Activated naive CD8-positive, alpha-beta T cell treated with anti-CD3 and anti-CD28 coated beads for 36 hours (primary cell): Measurements from ENCODE around the gene COBL. TPM values are rescaled to one million over a fixed set of nuclear protein-coding genes. Genes with fewer than 3 reads are reported as not detected.

Experiments used
- DNase-seq: peaks from one replicate; pipeline ENCODE4 v3.0.0; 2021
- H3K27ac Mint-ChIP-seq: one replicate; pipeline ENCODE4 v1.8.0; 2022; ENCODE audit warnings: mild to moderate bottlenecking, moderate library complexity, mixed read lengths
- H3K27me3 Mint-ChIP-seq: one replicate; pipeline ENCODE4 v1.8.0; 2022; ENCODE audit warnings: mild to moderate bottlenecking, mixed read lengths
- H3K36me3 Mint-ChIP-seq: one replicate; pipeline ENCODE4 v1.8.0; 2021; ENCODE audit warnings: mild to moderate bottlenecking, mixed read lengths
- H3K4me1 Mint-ChIP-seq: one replicate; pipeline ENCODE4 v1.8.0; 2021; ENCODE audit warnings: mixed read lengths
- H3K4me3 Mint-ChIP-seq: one replicate; pipeline ENCODE4 v1.8.0; 2022; ENCODE audit warnings: mild to moderate bottlenecking, moderate library complexity, mixed read lengths
- H3K9me3 Mint-ChIP-seq: one replicate; pipeline ENCODE4 v1.8.0; 2022; ENCODE audit warnings: mixed read lengths
- total RNA-seq, 2 experiments: library from RNA; stranded (reverse); gene quantifications; one replicate each; pipeline ENCODE4 v1.2.3, GENCODE V29; 2021

Gene COBL
- total RNA-seq, 2 experiments from 2014 or later, result not detected

DNA sequence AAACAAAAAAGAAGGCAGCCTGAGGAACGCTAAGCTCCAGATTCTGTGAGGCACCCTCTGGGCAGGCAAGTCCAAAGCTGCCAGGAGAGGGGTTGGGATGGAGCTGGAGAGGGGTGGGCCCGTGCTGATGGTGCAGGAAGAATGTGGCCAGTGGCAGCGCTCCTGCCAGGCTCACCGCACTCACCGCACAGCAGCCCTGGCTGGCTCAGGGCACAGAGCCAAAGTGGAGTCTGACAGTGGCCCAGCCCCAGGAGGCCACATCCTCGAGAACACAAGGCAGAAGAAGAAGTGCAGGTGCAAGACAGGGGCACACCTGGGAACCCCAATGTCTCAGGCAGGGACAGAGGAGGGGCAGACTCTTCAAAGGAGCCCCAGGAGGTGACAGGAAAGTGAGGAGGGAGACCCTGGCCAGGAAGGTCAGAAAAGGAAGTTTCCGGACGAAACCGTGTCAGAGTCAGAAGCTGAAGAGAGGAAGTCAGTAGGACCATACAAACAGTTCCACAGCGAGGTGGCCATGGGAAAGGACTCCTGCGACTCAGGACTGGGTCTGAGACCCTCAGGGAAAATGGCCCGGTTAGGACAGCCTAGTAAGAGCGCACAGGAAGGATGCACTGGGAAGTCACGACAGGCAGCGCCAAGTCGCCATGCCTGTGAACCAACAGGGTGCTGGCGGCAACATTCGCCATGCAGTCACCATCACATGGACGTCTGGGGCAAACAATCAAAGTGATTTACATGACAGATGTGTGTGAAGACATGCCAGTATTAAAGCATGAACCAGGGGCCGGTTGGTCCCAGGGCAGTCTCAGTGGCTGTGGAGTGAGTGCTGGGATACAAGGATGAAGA, 54.4 kb downstream of the COBL start:
- Mint-ChIP-seq H3K9me3 (no peaks in the 10 kb centered on the region), H3K27me3 (peaks cover 10% of the 10 kb centered on the region), H3K36me3 (no peaks in the 10 kb centered on the region), H3K4me1 (no peaks in the 10 kb centered on the region), H3K4me3 (no peak overlapping the region), H3K27ac (no peak overlapping the region)
- DNase-seq, result no peak

DNA sequence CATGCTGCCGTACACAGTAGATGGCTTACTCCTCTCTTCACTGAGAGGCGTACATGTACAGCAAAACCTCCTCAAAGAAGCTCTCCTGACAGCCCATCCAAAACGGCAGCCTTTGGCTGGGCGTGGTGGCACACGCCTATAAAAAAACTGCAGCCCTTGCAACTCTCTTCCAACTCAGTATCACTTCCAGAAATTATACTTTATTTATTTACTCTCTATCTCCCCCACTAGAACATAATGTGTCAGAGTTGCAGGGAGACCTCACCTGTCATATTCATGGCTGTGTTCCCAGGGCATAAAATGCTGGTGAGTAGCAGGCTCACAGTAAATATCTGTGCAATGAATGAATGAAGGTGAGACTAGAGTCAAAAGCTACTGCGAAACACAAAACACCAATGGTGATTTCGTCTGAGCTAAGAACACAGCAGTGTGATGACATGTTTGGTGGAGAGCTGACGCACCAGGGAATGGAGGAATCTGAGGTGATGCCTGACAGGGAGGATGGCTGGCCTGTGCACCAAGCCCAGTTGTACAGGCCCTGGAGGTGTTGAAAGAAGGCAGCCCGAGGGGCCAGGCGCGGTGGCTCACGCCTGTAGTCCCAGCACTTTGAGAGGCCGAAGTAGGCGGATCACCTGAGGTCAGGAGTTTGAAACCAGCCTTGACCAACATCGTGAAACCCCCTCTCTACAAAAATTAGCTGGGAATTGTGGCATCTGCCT, 55.3 kb downstream of the COBL start:
- peaks cover 12% of the 10 kb centered on the region for H3K27me3 Mint-ChIP-seq
- no peaks in the 10 kb centered on the region for H3K36me3 Mint-ChIP-seq
- no peak overlapping the region for H3K27ac Mint-ChIP-seq
- DNase-seq, result no peak
- H3K4me1 Mint-ChIP-seq, result no peaks in the 10 kb centered on the region
- H3K4me3 Mint-ChIP-seq, result no peak overlapping the region
- no peaks in the 10 kb centered on the region for H3K9me3 Mint-ChIP-seq

DNA sequence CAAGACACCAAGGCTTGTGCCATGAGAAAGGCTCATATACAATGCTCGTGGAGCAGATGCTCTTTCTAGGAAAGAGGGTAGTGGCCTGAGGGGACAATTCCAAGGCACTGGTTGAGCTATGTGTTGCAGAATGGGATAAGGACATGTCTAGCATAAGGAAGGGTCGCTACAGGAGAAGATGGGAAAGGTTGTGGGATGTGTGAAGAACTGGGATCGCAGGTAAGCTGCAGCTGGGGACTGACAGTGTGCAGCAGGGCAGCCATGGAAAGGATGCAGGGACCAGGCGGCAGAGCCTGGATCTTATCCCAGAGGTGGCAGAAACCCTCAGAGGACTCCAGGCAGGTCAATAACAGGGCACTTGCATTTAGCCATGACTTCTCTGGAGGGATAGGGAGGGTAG, 56.1 kb downstream of the COBL start:
- Mint-ChIP-seq H3K4me3 (no peak overlapping the region), H3K36me3 (no peaks in the 10 kb centered on the region)

DNA sequence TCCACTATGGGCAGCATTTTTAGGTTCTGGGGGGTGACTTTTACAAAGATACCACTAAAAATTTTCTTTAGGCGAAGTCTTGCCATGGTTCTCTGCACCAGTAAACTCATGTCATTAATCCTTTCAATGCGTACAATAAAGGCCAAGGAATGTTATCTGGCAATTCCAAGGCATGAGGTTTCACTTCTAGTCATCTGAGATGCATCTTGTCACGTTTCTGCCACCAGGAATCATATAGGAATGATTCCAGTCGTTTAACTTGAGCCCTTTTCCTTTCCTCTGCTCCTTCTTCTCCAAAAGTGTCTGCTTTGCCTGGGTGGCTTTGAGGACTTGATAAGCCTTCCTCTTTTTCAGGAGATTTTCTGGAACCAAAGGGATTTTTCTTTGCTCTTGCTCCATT, 56.8 kb downstream of the COBL start:
- no peak overlapping the region for H3K27ac Mint-ChIP-seq
- no peak for DNase-seq
- H3K36me3 Mint-ChIP-seq, result no peaks in the 10 kb centered on the region
- H3K4me3 Mint-ChIP-seq, result no peak overlapping the region
- peaks cover 12% of the 10 kb centered on the region for H3K27me3 Mint-ChIP-seq
- no peaks in the 10 kb centered on the region for H3K4me1 Mint-ChIP-seq
- no peaks in the 10 kb centered on the region for H3K9me3 Mint-ChIP-seq

More for the DNA sequence above, 56.1 kb downstream of the COBL start:
- Mint-ChIP-seq H3K4me1 (no peaks in the 10 kb centered on the region), H3K27ac (no peak overlapping the region), H3K27me3 (peaks cover 12% of the 10 kb centered on the region), H3K9me3 (no peaks in the 10 kb centered on the region)
- DNase-seq, result no peak

DNA sequence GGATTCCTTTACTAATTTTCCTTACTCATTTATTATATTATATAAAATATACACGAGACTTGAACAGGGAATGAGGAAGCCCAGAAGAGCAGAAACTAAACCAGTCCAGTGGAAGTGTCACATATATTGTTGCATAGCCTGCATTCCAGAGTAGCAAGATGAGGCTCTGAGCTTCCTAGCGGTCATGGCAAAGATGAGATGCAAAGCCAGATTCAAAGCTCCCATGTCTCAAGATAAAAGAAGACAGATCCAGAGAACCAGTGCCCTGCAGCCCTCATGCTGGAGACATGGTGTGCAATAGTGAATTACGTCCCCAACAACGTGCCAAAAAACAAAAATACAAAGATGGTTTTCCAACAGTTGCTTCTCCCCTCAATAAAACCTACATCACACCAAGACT, 59.7 kb downstream of the COBL start:
- no peaks in the 10 kb centered on the region for H3K9me3 Mint-ChIP-seq
- H3K27me3 Mint-ChIP-seq, result peaks cover 7% of the 10 kb centered on the region
- no peak for DNase-seq
- no peaks in the 10 kb centered on the region for H3K36me3 Mint-ChIP-seq
- H3K4me3 Mint-ChIP-seq, result no peak overlapping the region
- no peak overlapping the region for H3K27ac Mint-ChIP-seq
- H3K4me1 Mint-ChIP-seq, result no peaks in the 10 kb centered on the region

DNA sequence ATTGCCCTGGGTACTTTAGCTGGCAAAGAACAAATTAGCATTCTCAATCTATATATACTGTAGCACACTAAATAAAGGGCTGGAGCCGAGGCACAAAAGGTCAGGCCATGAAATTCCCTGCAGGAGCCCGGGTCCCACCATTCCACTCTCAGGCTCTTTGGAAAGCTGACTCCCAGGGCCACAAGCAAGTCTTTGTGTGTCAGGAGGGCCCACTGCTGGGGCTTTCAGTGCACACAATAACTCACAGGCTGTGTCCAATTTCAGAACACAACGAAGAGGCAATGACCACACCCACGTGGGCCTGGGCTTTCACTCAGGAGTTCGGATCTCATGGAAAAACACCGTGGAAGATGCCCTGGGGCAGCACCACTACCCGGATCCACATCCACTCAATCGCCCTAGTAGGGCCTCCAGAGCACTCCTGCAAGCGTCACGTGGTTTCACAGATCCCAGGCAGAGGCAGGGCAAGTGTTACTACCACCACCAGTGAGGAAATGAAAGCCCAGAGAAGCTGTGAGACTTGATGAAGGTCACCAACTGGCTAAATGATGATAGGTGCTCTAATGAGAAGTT, 60.3 kb downstream of the COBL start:
- Mint-ChIP-seq H3K4me1 (no peaks in the 10 kb centered on the region), H3K4me3 (no peak overlapping the region), H3K27me3 (peaks cover 6% of the 10 kb centered on the region), H3K27ac (no peak overlapping the region), H3K36me3 (no peaks in the 10 kb centered on the region), H3K9me3 (no peaks in the 10 kb centered on the region)
- no peak for DNase-seq

DNA sequence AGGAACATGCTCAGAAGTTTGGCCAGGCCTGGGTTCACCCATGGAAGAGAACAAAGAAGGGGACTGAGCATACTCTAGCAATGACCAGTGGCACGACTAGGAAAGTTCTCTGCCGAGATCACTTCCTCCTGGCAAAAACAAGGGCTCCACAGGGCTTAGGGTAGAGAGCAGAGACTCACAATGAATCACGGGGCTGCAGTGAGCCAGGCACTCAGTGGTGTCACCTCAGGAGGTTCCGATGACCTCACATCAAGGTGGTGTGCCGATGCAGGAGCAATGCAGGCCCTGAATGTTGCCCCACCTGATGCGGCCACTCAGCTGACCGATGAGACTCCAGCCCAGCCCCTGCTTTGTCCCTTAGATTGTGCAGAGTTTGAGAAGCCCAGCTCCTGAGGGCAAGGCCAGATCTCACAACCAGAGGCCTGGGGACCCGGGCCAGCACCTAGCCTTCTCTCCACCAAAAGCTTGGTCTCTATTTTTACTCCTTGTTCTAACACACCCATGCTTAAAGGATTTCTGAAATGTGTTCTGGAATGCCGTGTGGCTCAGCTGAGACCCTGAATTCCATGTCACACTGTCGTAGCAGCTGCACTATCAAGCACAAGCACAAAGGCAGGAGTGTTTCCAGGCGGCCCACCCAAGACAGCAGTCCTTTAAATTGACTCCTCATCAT, 60.9 kb downstream of the COBL start:
- H3K4me1 Mint-ChIP-seq, result no peaks in the 10 kb centered on the region
- H3K36me3 Mint-ChIP-seq, result no peaks in the 10 kb centered on the region
- H3K27me3 Mint-ChIP-seq, result peaks cover 3% of the 10 kb centered on the region
- no peak overlapping the region for H3K4me3 Mint-ChIP-seq
- no peak for DNase-seq
- no peaks in the 10 kb centered on the region for H3K9me3 Mint-ChIP-seq
- no peak overlapping the region for H3K27ac Mint-ChIP-seq

DNA sequence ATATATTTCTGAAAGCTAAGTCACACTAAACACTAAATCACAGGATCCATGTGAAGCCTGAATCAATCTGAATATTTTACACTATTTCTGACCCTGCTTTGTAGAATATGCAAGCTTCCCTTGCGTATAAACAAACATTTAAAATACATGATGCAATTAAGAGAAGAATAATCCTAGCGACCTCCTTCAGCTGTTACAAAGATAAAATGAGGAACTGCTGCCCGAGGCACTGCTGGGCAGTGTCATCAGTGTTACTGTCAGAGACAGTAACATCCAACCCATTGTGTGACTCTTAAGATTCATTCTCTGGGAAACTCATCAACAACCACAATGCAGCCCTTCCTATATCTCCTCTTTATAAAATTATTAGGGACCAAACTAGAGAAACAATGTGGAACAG, 61.6 kb downstream of the COBL start:
- no peak overlapping the region for H3K27ac Mint-ChIP-seq
- no peaks in the 10 kb centered on the region for H3K36me3 Mint-ChIP-seq
- H3K4me1 Mint-ChIP-seq, result no peaks in the 10 kb centered on the region
- no peak overlapping the region for H3K4me3 Mint-ChIP-seq
- no peaks in the 10 kb centered on the region for H3K9me3 Mint-ChIP-seq
- H3K27me3 Mint-ChIP-seq, result peaks cover 3% of the 10 kb centered on the region
- no peak for DNase-seq

DNA sequence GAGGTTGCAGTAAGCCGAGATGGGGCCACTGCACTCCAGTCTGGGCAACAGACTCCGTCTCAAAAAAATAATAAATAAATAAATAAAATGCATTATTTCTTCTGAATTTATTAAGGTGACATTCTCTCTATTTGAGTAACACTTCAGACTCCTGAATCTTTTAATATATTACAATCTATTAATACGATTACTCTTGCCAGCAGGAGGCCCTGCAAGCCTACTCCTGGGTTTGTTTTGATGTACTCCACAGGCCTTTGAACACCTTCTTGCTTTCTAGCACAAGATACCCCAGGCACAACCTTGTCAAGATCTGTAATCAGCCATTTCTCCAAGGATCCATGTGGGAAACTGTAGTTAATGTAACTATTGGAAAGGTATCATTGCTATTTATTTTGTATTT, 63.5 kb downstream of the COBL start:
- Mint-ChIP-seq H3K4me3 (no peak overlapping the region), H3K4me1 (no peaks in the 10 kb centered on the region), H3K9me3 (no peaks in the 10 kb centered on the region), H3K36me3 (no peaks in the 10 kb centered on the region), H3K27ac (no peak overlapping the region), H3K27me3 (peaks cover 3% of the 10 kb centered on the region)
- no peak for DNase-seq

DNA sequence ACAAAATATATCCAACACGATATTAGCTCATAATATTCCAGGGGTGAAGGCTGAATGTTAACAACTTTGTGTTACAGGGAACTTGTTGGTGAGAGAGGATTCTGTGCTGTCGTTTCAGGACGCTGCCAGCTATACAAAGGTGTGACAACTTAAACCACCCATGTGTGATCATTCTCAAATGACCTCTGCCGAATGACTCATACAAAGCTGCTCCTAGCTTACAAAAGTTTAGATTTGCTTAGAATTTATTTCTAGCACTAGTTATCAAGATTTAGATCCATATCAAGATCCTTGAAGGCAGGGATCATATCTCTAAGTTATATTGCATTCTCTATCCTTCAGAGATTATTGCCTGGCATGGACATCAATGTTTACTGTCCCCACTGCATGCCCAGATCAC, 65.3 kb downstream of the COBL start:
- no peaks in the 10 kb centered on the region for H3K4me1 Mint-ChIP-seq
- no peak for DNase-seq
- H3K27me3 Mint-ChIP-seq, result no peaks in the 10 kb centered on the region
- no peak overlapping the region for H3K27ac Mint-ChIP-seq
- H3K9me3 Mint-ChIP-seq, result no peaks in the 10 kb centered on the region
- no peak overlapping the region for H3K4me3 Mint-ChIP-seq
- H3K36me3 Mint-ChIP-seq, result no peaks in the 10 kb centered on the region

DNA sequence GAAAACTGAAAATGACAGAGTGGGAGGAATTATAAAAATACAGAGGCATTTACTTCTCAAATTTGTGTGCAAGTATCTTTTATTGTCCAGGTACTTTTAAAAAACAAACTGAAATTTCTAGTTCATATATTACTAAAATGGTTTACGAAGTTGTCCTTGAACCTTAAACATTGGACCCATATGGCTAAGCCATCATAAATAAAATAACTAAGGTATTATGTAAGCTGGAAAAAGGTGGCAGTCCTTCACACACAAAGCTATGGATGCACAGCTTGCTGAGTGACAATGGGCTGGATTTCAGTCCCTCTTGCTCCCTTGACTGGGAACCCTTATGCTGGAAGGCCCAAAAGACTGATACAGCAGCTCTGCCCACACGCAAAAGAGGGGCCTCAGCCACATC, 66.1 kb downstream of the COBL start:
- Mint-ChIP-seq H3K36me3 (no peaks in the 10 kb centered on the region), H3K4me1 (no peaks in the 10 kb centered on the region), H3K9me3 (no peaks in the 10 kb centered on the region), H3K27me3 (no peaks in the 10 kb centered on the region), H3K27ac (no peak overlapping the region), H3K4me3 (no peak overlapping the region)
- no peak for DNase-seq

DNA sequence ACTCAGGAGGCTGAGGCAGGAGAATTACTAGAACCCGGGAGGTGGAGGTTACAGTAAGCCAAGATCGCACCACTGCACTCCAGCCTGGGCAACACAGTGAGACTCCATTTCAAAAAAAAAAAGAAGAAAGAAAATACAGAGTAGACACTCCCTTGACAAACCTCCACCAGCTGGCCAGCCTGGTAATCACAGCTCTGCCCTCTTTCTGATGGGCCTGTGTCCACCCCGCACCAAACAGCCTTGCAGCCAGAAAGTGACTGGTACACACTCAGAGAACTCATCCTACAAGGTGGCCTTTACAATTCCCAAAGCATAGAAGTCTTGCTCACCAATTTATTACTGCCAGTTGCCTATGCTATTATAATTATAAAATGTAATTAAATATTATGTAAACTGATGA, 66.6 kb downstream of the COBL start:
- Mint-ChIP-seq H3K27ac (no peak overlapping the region), H3K9me3 (no peaks in the 10 kb centered on the region), H3K4me3 (no peak overlapping the region), H3K36me3 (no peaks in the 10 kb centered on the region), H3K4me1 (no peaks in the 10 kb centered on the region), H3K27me3 (no peaks in the 10 kb centered on the region)
- no peak for DNase-seq

DNA sequence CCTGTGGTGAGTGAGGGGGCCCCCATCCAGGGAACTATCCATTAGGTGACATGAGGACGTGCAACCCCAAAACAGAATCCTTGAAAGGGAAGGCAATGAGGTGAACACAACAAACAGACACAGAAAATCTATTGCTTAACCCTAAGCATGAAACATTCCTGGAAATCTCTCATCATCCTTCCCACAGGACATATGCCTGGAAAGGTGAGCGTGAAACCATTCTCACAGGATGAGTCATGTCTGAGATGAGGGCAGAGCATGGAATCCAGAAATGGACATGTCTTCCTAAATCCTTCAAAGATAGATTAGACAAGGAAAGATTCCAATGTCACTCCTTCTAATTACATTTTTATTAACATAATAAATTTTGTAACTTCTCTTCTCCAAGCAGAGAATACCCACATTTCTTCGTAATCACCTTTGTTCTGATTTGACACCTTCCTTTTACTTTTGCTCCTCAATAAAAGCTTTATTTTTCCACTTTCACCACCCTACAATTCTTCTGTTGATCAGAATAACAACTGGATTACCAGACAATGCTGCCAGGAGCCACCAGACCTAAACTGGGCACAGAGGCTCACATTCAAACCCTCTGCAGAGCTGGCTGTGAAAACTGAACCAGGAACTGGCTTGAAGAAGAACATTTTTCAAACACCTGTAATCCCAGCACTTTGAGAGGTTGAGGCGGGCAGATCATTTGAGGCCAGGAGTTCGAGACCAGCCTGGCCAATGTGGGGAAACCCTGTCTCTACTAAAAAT, 67.2 kb downstream of the COBL start:
- no peak for DNase-seq
- no peak overlapping the region for H3K27ac Mint-ChIP-seq
- no peak overlapping the region for H3K4me3 Mint-ChIP-seq
- no peaks in the 10 kb centered on the region for H3K4me1 Mint-ChIP-seq
- no peaks in the 10 kb centered on the region for H3K36me3 Mint-ChIP-seq
- H3K9me3 Mint-ChIP-seq, result no peaks in the 10 kb centered on the region
- H3K27me3 Mint-ChIP-seq, result no peaks in the 10 kb centered on the region

DNA sequence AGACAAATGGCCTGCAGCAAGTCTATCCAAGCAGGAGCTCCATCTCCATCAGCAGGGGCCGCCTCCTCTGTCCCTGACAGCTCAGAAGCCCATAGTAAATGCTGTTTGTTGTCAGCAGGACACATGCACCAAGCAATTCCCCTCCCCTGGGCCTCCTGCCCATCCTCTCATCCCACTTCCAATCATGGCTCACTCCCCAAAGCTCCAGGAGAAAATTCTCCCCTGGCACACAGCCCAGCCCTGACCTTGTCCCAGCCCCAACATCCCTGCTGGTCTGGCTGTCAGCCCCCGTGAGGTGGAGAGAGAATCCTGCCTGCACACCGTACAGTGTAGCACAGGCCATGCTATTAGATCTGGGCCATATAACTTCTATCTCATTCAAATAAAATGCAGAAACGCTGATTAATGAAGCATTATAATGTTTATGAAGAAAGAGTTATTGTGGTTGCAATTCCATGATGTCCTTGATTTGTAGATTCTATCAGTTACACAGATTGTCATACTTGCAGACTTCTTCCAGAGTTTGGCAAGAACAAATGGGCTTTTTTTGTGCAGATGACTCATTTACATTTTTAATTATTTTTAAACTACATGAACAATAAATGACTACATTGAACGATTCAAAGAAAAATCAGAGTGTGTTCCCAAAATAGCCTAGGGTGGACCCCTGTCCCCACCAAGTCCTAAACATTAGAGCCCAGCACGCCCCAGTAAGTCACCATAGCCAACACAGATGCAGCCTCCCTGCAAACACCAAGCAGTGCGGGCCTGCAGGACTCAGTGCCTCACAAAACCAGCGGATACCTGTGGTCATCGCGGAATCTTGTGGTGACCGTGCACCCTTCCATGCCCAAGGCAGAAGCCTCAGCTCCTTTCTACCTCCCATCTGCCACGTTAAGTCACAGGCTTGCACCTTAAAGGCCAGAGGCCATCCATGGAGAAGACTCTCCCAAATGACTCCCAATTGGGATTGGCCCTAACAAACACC, 70.1 kb downstream of the COBL start:
- Mint-ChIP-seq H3K4me3 (no peak overlapping the region), H3K4me1 (no peaks in the 10 kb centered on the region), H3K27me3 (no peaks in the 10 kb centered on the region), H3K27ac (no peak overlapping the region), H3K9me3 (no peaks in the 10 kb centered on the region), H3K36me3 (no peaks in the 10 kb centered on the region)
- DNase-seq, result no peak
